HEK293T (cell line): ENCODE data around the gene IDI2.

Experiments used
- BHLHE40 ChIP-seq: fragments of 450-650 bp; IDR thresholded peaks from 2 replicates; pipeline ENCODE4 v1.6.1; 2016; ENCODE audit warnings: mild to moderate bottlenecking, moderate library complexity, borderline replicate concordance
- ELF4 ChIP-seq: fragments of 450-650 bp; IDR thresholded peaks from 2 replicates; pipeline ENCODE4 v1.6.1; 2017; ENCODE audit warnings: antibody characterized with exemption
- FOXM1 ChIP-seq: fragments of 450-650 bp; IDR thresholded peaks from 2 replicates; pipeline ENCODE4 v1.6.1; 2017; ENCODE audit warnings: mild to moderate bottlenecking, borderline replicate concordance
- NFRKB ChIP-seq: fragments of 450-650 bp; IDR thresholded peaks from 2 replicates; pipeline ENCODE4 v1.6.1; 2016; ENCODE audit warnings: mild to moderate bottlenecking, moderate library complexity
- SP1 ChIP-seq: fragments of 450-650 bp; IDR thresholded peaks from 2 replicates; pipeline ENCODE4 v1.6.1; 2017

GRCh38 chr10:1011696-1012095 lies 14.0 kb downstream of the IDI2 start:
- TF ChIP-seq ELF4: no peak
- TF ChIP-seq FOXM1: no peak
- TF ChIP-seq SP1: no peak
- no peak for TF ChIP-seq NFRKB
- no peak for TF ChIP-seq BHLHE40
